CD4-positive, CD25-positive, alpha-beta regulatory T cell (primary cell): ENCODE measurements around the gene BANP. TPM values are rescaled to one million over a fixed set of nuclear protein-coding genes. Genes with fewer than 3 reads are reported as not detected.

Experiments
- ATAC-seq, 2 donors: fragments of 150-1000 bp; cut with Tn5 transposase; one replicate each; pipeline ENCODE4 v1.10.0; 2021; ENCODE audit warnings: low read depth in 2 of 2, moderate number of reproducible peaks in 2 of 2, moderate library complexity in 1 of 2
- DNase-seq, 3 donors: peaks; one replicate each; pipeline versions ENCODE4 v3.0.0 to v3.0.0-alpha.2; 2012 to 2022; ENCODE audit warnings: mixed read lengths in 1 of 3
- H3K27ac ChIP-seq: one replicate; pipeline ENCODE4 v1.7.0; 2013; ENCODE audit warnings: mild to moderate bottlenecking, low read length; ENCODE audit not compliant: insufficient read depth, poor library complexity, severe bottlenecking
- H3K27me3 ChIP-seq: one replicate; pipeline ENCODE4 v1.7.0; 2013; ENCODE audit warnings: low read length; ENCODE audit not compliant: control insufficient read depth, insufficient read depth
- H3K36me3 ChIP-seq: one replicate; pipeline ENCODE4 v1.7.0; 2013; ENCODE audit warnings: mild to moderate bottlenecking, low read length, moderate library complexity; ENCODE audit not compliant: control insufficient read depth, insufficient read depth
- H3K4me1 ChIP-seq: 2 replicates; pipeline ENCODE4 v1.7.0; 2013; ENCODE audit warnings: mild to moderate bottlenecking, low read length; ENCODE audit not compliant: insufficient read depth, control insufficient read depth, poor library complexity, severe bottlenecking
- H3K4me3 ChIP-seq: one replicate; pipeline ENCODE4 v1.7.0; 2013; ENCODE audit warnings: low read depth, mild to moderate bottlenecking, low read length, moderate library complexity
- H3K9me3 ChIP-seq, 2 experiments: 1 replicate in 1 of 2; 2 replicates in 1 of 2; pipeline ENCODE4 v1.7.0; 2013; ENCODE audit warnings: low read length in 2 of 2, mild to moderate bottlenecking in 1 of 2, moderate library complexity in 1 of 2; ENCODE audit not compliant: control insufficient read depth in 2 of 2
- H3K27ac Mint-ChIP-seq, 3 donors: one replicate each; pipeline ENCODE4 v1.8.0; 2020 to 2022; ENCODE audit warnings: mild to moderate bottlenecking in 3 of 3, mixed read lengths in 3 of 3, moderate library complexity in 2 of 3
- H3K27me3 Mint-ChIP-seq: one replicate; pipeline ENCODE4 v1.8.0; 2022; ENCODE audit warnings: mild to moderate bottlenecking, mixed read lengths
- H3K36me3 Mint-ChIP-seq: one replicate; pipeline ENCODE4 v1.8.0; 2020; ENCODE audit warnings: mixed read lengths
- H3K4me1 Mint-ChIP-seq, 4 donors: one replicate each; pipeline ENCODE4 v1.8.0; 2020 to 2022; ENCODE audit warnings: mixed read lengths in 4 of 4, mild to moderate bottlenecking in 1 of 4
- H3K4me3 Mint-ChIP-seq, 4 donors: one replicate each; pipeline ENCODE4 v1.8.0; 2020 to 2022; ENCODE audit warnings: mild to moderate bottlenecking in 4 of 4, mixed read lengths in 4 of 4, moderate library complexity in 3 of 4
- H3K9me3 Mint-ChIP-seq, 7 donors: one replicate each; pipeline ENCODE4 v1.8.0; 2020 to 2022; ENCODE audit warnings: mixed read lengths in 7 of 7, mild to moderate bottlenecking in 3 of 7, moderate library complexity in 2 of 7
- polyA plus RNA-seq, 4 donors: library from polyadenylated mRNA; unstranded; fragments of 300-500 nt; fragmentation: Illumina TruSeq; gene quantifications; one replicate each; pipeline ENCODE4 v1.2.3, GENCODE V29; 2021
- total RNA-seq: library from RNA; stranded (reverse); gene quantifications from one replicate; pipeline ENCODE4 v1.2.3, GENCODE V29; 2022

Gene BANP
- total and polyA plus RNA-seq, 5 donors from 2014 or later, result 20.4 to 114 (median 26.6) TPM

- H3K4me1 ChIP-seq, result peaks cover 20% of the 10 kb centered on the region
- Mint-ChIP-seq H3K27me3 (peaks cover 4% of the 10 kb centered on the region), H3K4me3 (peak overlapping the region in 1 of 4 donors; percentile 80), H3K9me3 (peaks cover 0 to 12% (median 2%) of the 10 kb centered on the region in 7 donors), H3K36me3 (peaks cover 33% of the 10 kb centered on the region), H3K27ac (peak overlapping the region in 2 of 3 donors; percentile 44 to 87), H3K4me1 (peaks cover 24 to 76% (median 44%) of the 10 kb centered on the region in 4 donors)
- peaks cover 6 to 10% of the 10 kb centered on the region in 2 experiments for H3K9me3 ChIP-seq
- no peak overlapping the region for H3K4me3 ChIP-seq
- H3K36me3 ChIP-seq, result peaks cover 6% of the 10 kb centered on the region
- no peaks in the 10 kb centered on the region for H3K27me3 ChIP-seq
- H3K27ac ChIP-seq, result no peak overlapping the region
- DNase-seq (no peak), ATAC-seq (no peak)
These were observed 17.3 kb downstream of the BANP start for GRCh38 chr16:87968541-87968940.

DNA sequence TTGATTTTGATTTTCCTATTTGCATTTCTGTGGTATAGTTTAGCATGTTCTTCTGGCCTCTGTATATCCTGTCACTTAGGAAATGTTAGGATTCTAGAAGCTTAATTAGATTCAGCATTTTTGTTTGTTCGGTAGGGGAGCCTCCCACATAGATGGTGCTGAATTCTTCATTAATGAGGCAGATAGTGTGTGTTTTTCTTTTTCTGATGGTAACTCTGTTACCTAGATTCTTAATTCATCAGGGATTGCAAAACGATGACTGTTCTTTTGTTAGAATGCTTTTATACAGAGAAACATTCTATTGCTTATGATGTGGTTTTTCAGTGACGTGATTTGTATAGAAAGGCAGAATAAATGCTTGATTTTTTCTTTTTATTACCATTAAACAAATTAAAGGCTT, 19.0 kb downstream of the BANP start:
- no peaks in the 10 kb centered on the region for H3K27me3 ChIP-seq
- peaks cover 4% of the 10 kb centered on the region for H3K27me3 Mint-ChIP-seq
- H3K36me3 Mint-ChIP-seq, result peaks cover 42% of the 10 kb centered on the region
- no peak overlapping the region for H3K27ac ChIP-seq
- no peak overlapping the region for H3K4me3 Mint-ChIP-seq
- H3K9me3 ChIP-seq, result peaks cover 6 to 10% of the 10 kb centered on the region in 2 experiments
- H3K4me3 ChIP-seq, result no peak overlapping the region
- H3K9me3 Mint-ChIP-seq, result peaks cover 0 to 12% (median 2%) of the 10 kb centered on the region in 7 donors
- ATAC-seq (no peak), DNase-seq (no peak)
- peaks cover 12% of the 10 kb centered on the region for H3K4me1 ChIP-seq
- peaks cover 8% of the 10 kb centered on the region for H3K36me3 ChIP-seq
- peak overlapping the region in 1 of 3 donors; percentile 10 for H3K27ac Mint-ChIP-seq
- peaks cover 18 to 69% (median 34%) of the 10 kb centered on the region in 4 donors for H3K4me1 Mint-ChIP-seq

GRCh38 chr16:87971933-87972332, 20.7 kb downstream of the BANP start:
- peak overlapping the region in 1 of 3 donors; percentile 64 for H3K27ac Mint-ChIP-seq

GRCh38 chr16:87973717-87974116, 22.5 kb downstream of the BANP start:
- peaks cover 6 to 10% of the 10 kb centered on the region in 2 experiments for H3K9me3 ChIP-seq
- Mint-ChIP-seq H3K27ac (no peak overlapping the region), H3K36me3 (peaks cover 62% of the 10 kb centered on the region), H3K9me3 (peaks cover 0 to 12% (median 2%) of the 10 kb centered on the region in 7 donors), H3K4me3 (no peak overlapping the region), H3K27me3 (peaks cover 4% of the 10 kb centered on the region), H3K4me1 (peaks cover 17 to 56% (median 31%) of the 10 kb centered on the region in 4 donors)
- H3K27ac ChIP-seq, result no peak overlapping the region
- H3K4me1 ChIP-seq, result peaks cover 2% of the 10 kb centered on the region
- peaks cover 17% of the 10 kb centered on the region for H3K36me3 ChIP-seq
- ATAC-seq, result no peak
- no peak for DNase-seq
- H3K27me3 ChIP-seq, result no peaks in the 10 kb centered on the region
- H3K4me3 ChIP-seq, result no peak overlapping the region

More at GRCh38 chr16:87971933-87972332, 20.7 kb downstream of the BANP start:
- H3K4me1 Mint-ChIP-seq, result peaks cover 21 to 57% (median 26%) of the 10 kb centered on the region in 4 donors
- peaks cover 4% of the 10 kb centered on the region for H3K4me1 ChIP-seq
- no peak for ATAC-seq
- H3K9me3 Mint-ChIP-seq, result peaks cover 0 to 12% (median 2%) of the 10 kb centered on the region in 7 donors
- peaks cover 12% of the 10 kb centered on the region for H3K36me3 ChIP-seq
- peaks cover 6 to 10% of the 10 kb centered on the region in 2 experiments for H3K9me3 ChIP-seq
- H3K27me3 Mint-ChIP-seq, result peaks cover 4% of the 10 kb centered on the region
- peaks cover 56% of the 10 kb centered on the region for H3K36me3 Mint-ChIP-seq
- H3K4me3 ChIP-seq, result no peak overlapping the region
- no peaks in the 10 kb centered on the region for H3K27me3 ChIP-seq
- no peak overlapping the region for H3K4me3 Mint-ChIP-seq
- H3K27ac ChIP-seq, result no peak overlapping the region
- no peak for DNase-seq

- ATAC-seq, result no peak
- Mint-ChIP-seq H3K27ac (peak overlapping the region in 1 of 3 donors; percentile 86), H3K4me1 (peaks cover 13 to 56% (median 30%) of the 10 kb centered on the region in 4 donors), H3K9me3 (peaks cover 0 to 12% (median 2%) of the 10 kb centered on the region in 7 donors), H3K27me3 (peaks cover 4% of the 10 kb centered on the region), H3K4me3 (no peak overlapping the region), H3K36me3 (peaks cover 61% of the 10 kb centered on the region)
- no peaks in the 10 kb centered on the region for H3K27me3 ChIP-seq
- H3K4me3 ChIP-seq, result no peak overlapping the region
- DNase-seq, result no peak
- peaks cover 2% of the 10 kb centered on the region for H3K4me1 ChIP-seq
- H3K9me3 ChIP-seq, result peaks cover 6 to 10% of the 10 kb centered on the region in 2 experiments
- no peak overlapping the region for H3K27ac ChIP-seq
- peaks cover 17% of the 10 kb centered on the region for H3K36me3 ChIP-seq
These were observed 22.9 kb downstream of the BANP start for GRCh38 chr16:87974178-87974577.

DNA sequence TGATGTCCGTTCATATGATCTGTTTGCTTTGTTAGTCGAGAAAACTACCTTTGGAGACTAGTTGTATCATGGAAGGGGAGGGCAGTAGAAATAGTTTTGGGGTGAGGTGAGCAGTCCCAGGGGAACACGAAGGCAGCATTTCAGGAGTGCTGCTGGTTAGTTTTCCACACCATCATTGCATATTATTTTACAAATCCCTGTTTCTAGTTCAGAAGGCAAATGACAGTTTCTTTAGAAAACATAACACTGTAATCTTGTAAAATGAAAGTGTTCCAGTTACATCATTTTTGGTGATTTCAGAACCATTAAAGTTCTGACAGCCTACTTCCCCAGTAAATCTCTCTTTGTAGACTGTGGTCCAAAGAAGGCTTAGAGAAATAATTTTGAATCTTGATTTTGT, 25.4 kb downstream of the BANP start:
- H3K27me3 ChIP-seq, result no peaks in the 10 kb centered on the region
- H3K36me3 ChIP-seq, result peaks cover 14% of the 10 kb centered on the region
- H3K4me3 ChIP-seq, result no peak overlapping the region
- ATAC-seq (no peak), DNase-seq (no peak)
- Mint-ChIP-seq H3K36me3 (peaks cover 52% of the 10 kb centered on the region), H3K4me3 (no peak overlapping the region), H3K27ac (peak overlapping the region in 1 of 3 donors; percentile 20), H3K4me1 (peaks cover 17 to 65% (median 38%) of the 10 kb centered on the region in 4 donors), H3K27me3 (peaks cover 4% of the 10 kb centered on the region), H3K9me3 (peaks cover 0 to 7% (median 0%) of the 10 kb centered on the region in 7 donors)
- peaks cover 13% of the 10 kb centered on the region for H3K4me1 ChIP-seq
- H3K27ac ChIP-seq, result no peak overlapping the region
- H3K9me3 ChIP-seq, result peaks cover 5 to 8% of the 10 kb centered on the region in 2 experiments

DNA sequence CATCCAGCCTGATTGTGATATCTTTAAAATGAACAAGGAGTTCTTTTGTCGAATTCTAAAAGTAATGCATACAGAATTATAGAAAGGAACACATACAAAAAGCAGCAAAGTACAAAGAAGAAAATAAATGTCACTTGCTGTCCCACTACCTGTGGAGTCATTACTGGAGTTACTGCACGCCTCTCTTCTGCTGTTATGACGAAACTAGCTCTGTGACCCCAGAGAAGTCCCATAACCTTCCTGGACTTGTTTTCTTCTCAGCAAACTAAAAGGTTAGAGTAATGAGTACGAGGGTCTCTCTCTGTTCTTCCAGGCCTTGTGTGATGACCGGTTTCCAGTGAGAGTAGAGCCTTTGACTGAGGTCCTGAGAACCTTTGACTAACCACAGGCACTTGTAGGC, 26.9 kb downstream of the BANP start:
- Histone ChIP-seq H3K4me1 (peaks cover 13% of the 10 kb centered on the region), H3K36me3 (peaks cover 22% of the 10 kb centered on the region), H3K27ac (peak overlapping the region; percentile 47), H3K27me3 (no peaks in the 10 kb centered on the region), H3K9me3 (no peaks in the 10 kb centered on the region), H3K4me3 (no peak overlapping the region)
- peaks cover 15 to 61% (median 39%) of the 10 kb centered on the region in 4 donors for H3K4me1 Mint-ChIP-seq
- H3K9me3 Mint-ChIP-seq, result no peaks in the 10 kb centered on the region
- H3K4me3 Mint-ChIP-seq, result no peak overlapping the region
- ATAC-seq (no peak), DNase-seq (no peak)
- H3K27ac Mint-ChIP-seq, result peak overlapping the region in 2 of 3 donors; percentile 85 to 95
- H3K36me3 Mint-ChIP-seq, result peaks cover 52% of the 10 kb centered on the region
- H3K27me3 Mint-ChIP-seq, result no peaks in the 10 kb centered on the region

DNA sequence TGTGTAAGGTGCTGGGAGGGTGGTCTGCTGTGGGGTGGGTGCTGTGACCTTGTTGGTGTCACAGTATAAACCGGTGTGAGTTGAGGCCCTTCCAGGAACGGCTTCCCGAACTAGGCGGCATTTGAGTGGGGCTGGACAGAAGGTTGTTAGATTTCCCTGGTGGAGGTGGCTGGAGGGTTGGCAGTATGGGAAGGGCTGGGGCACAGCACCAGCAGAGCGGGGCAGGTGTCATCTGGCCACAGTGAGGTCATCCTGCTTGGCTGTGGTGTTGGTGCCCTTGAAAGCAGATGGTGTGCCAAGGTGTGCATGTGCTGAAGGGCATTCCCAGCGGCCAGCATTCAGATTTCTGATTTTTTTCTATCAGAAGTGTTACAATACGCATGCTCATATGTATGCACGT, 28.1 kb downstream of the BANP start:
- Mint-ChIP-seq H3K4me1 (peaks cover 14 to 63% (median 42%) of the 10 kb centered on the region in 4 donors), H3K4me3 (peak overlapping the region in 2 of 4 donors; percentile 22 to 81), H3K27ac (peak overlapping the region; percentile 39 to 95 (median 85)), H3K9me3 (no peaks in the 10 kb centered on the region), H3K27me3 (no peaks in the 10 kb centered on the region), H3K36me3 (peaks cover 52% of the 10 kb centered on the region)
- Histone ChIP-seq H3K9me3 (no peaks in the 10 kb centered on the region), H3K27ac (peak overlapping the region; percentile 67), H3K36me3 (peaks cover 28% of the 10 kb centered on the region), H3K4me1 (peaks cover 13% of the 10 kb centered on the region), H3K4me3 (no peak overlapping the region), H3K27me3 (no peaks in the 10 kb centered on the region)
- DNase-seq (no peak), ATAC-seq (no peak)
